Motor neuron (in vitro differentiated cells): Measurements from ENCODE around the gene PTMA. TPM values are rescaled to one million over a fixed set of nuclear protein-coding genes. Genes with fewer than 3 reads are reported as not detected.
"Not testable (repeated sequence)": the region's sequence is repeated elsewhere in the genome, so short reads cannot be mapped to it uniquely, and the experiment has no call there.

Experiments
- ATAC-seq, 8 experiments: fragments of 200-7000 bp; cut with Tn5 transposase; replicated peaks in 6 of 8; 2 replicates each; pipeline ENCODE4 v1.8.0; 2021; ENCODE audit warnings: mild to moderate bottlenecking in 8 of 8, moderate library complexity in 8 of 8
- H3K27ac ChIP-seq, 2 donors: fragments of 250-450 bp; sonication (Bioruptor Pico); 2 replicates each; pipeline ENCODE4 v1.9.0; 2021; ENCODE audit warnings: antibody characterized with exemption in 2 of 2, mild to moderate bottlenecking in 2 of 2, moderate library complexity in 1 of 2
- H3K4me1 ChIP-seq, 2 donors: fragments of 250-450 bp; sonication (Bioruptor Pico); replicated peaks in 1 of 2; 2 replicates each; pipeline ENCODE4 v1.6.1; 2021; ENCODE audit warnings: antibody characterized with exemption in 2 of 2, mild to moderate bottlenecking in 2 of 2, moderate library complexity in 1 of 2
- H3K4me3 ChIP-seq, 5 donors: fragments of 250-450 bp; sonication (Bioruptor Pico); 2 replicates each; pipeline ENCODE4 v1.9.0; 2021; ENCODE audit warnings: antibody characterized with exemption in 5 of 5, mild to moderate bottlenecking in 5 of 5, moderate library complexity in 4 of 5
- WGBS, 10 experiments: fragments of 450-650 bp; shearing (Covaris generic); methylation state at CpG; one replicate each; pipeline ENCODE4 v1.0.0; 2022; 5-methylcytosine and 5-hydroxymethylcytosine counted together
- in situ Hi-C, 9 experiments: fragments of 400-800 bp; cut with MboI; loops; one replicate each; pipeline ENCODE4 v1.15.0; 2021; ENCODE audit warnings: low sequenced_read_pairs in 9 of 9, low pct_unique_long_range_greater_than_20kb in 2 of 9; ENCODE audit not compliant: unreplicated experiment in 9 of 9
- total RNA-seq, 8 experiments: library from RNA; unstranded; fragments of 300-600 nt; gene quantifications; 2 replicates each; pipeline versions ENCODE4 v1.2.3 to v1.2.4, GENCODE V29; 2022

The PTMA gene
- total RNA-seq: 1,000 to 10,000 TPM in 6 of 8 experiments, 100 to 1,000 TPM in 2; 664 to 2,104 (median 1,514) TPM

GRCh38 chr2:231707927-231708772, at the start of gene PTMA:
PTMA (plus strand) TSS chr2:231708525; CDS start chr2:231708707, 182 bp downstream.
- Histone ChIP-seq H3K27ac (peak within 1 kb of the TSS; percentile 98 to 100), H3K4me3 (peak within 1 kb of the TSS; percentile 70 to 94 (median 87)), H3K4me1 (peaks cover 5 to 12% of the 10 kb centered on the region in 2 donors)
- peak; percentile 46 to 76 (median 72) for ATAC-seq
- in situ Hi-C loops: loop anchor here in 2 of 9 experiments (25.0 kb wide), 2 partner anchors 96 to 196 kb away; no protein-coding TSS in a partner anchor
- 0 to 4% (median 1%) methylated on average over 5 to 12 of the region's 97 CpGs; no CpG with 5 or more reads in 5 of the 10 experiments for WGBS, 10 experiments

GRCh38 chr2:231660073-231660472, 48.3 kb upstream of the PTMA start:
- H3K27ac ChIP-seq, in situ Hi-C loops, H3K4me3 ChIP-seq, ATAC-seq: not testable (repeated sequence)
- H3K4me1 ChIP-seq: peaks cover 15 to 16% of the 10 kb centered on the region in 2 donors
- WGBS, 10 experiments: 80 to 100% (median 100%) methylated on average over 1 to 5 of the region's 7 CpGs; no CpG with 5 or more reads in 3 of the 10 experiments

- 73 to 100% (median 93%) methylated on average over 1 to 8 of the region's 8 CpGs; no CpG with 5 or more reads in 2 of the 10 experiments for WGBS, 10 experiments
- Histone ChIP-seq H3K4me1 (peaks cover 22 to 24% of the 10 kb centered on the region in 2 donors), H3K4me3 (no peak overlapping the region), H3K27ac (no peak overlapping the region)
- in situ Hi-C loops: no loop called here
- no peak for ATAC-seq
Measured at GRCh38 chr2:231660860-231661259, 47.5 kb upstream of the PTMA start.

GRCh38 chr2:231661422-231662027, 46.8 kb upstream of the PTMA start:
- H3K4me1 ChIP-seq: peaks cover 28 to 29% of the 10 kb centered on the region in 2 donors
- no peak for ATAC-seq
- peak overlapping the region in 4 of 5 donors; percentile 14 to 26 (median 20) for H3K4me3 ChIP-seq
- 44 to 100% (median 96%) methylated on average over 1 to 18 of the region's 28 CpGs; no CpG with 5 or more reads in 2 of the 10 experiments for WGBS, 10 experiments
- in situ Hi-C loops: no loop called here
- H3K27ac ChIP-seq: peak overlapping the region; percentile 57 to 84

- peak overlapping the region; percentile 18 to 26 (median 20) for H3K4me3 ChIP-seq
- in situ Hi-C loops: no loop called here
- H3K4me1 ChIP-seq: peaks cover 35 to 36% of the 10 kb centered on the region in 2 donors
- H3K27ac ChIP-seq: peak overlapping the region; percentile 85 to 93
- peak; percentile 49 to 76 (median 65) for ATAC-seq
- 0 to 40% (median 5%) methylated on average over 1 to 16 of the region's 87 CpGs; no CpG with 5 or more reads in 7 of the 10 experiments for WGBS, 10 experiments
Measured at GRCh38 chr2:231662028-231662810, 46.1 kb upstream of the PTMA start.

GRCh38 chr2:231662811-231663457, 45.4 kb upstream of the PTMA start:
- Histone ChIP-seq H3K27ac (peak overlapping the region; percentile 85 to 93), H3K4me1 (peaks cover 41 to 42% of the 10 kb centered on the region in 2 donors), H3K4me3 (peak overlapping the region; percentile 11 to 26 (median 18))
- 80 to 98% (median 95%) methylated on average over 1 to 21 of the region's 34 CpGs; no CpG with 5 or more reads in 1 of the 10 experiments for WGBS, 10 experiments
- in situ Hi-C loops: no loop called here
- no peak for ATAC-seq

- Histone ChIP-seq H3K4me1 (peaks cover 41 to 43% of the 10 kb centered on the region in 2 donors), H3K4me3 (no peak overlapping the region), H3K27ac (no peak overlapping the region)
- 90 to 100% (median 100%) methylated on average over 1 to 12 of the region's 27 CpGs; no CpG with 5 or more reads in 5 of the 10 experiments for WGBS, 10 experiments
- in situ Hi-C loops: no loop called here
- ATAC-seq: no peak
Measured at GRCh38 chr2:231663458-231664212, 44.7 kb upstream of the PTMA start.

GRCh38 chr2:231664727-231665126, 43.6 kb upstream of the PTMA start:
- Histone ChIP-seq H3K4me3 (no peak overlapping the region), H3K4me1 (peaks cover 41 to 43% of the 10 kb centered on the region in 2 donors), H3K27ac (peak overlapping the region in 1 of 2 donors; percentile 84)
- ATAC-seq: no peak
- in situ Hi-C loops: no loop called here
- 80 to 100% (median 93%) methylated on average over 1 to 6 of the region's 8 CpGs; no CpG with 5 or more reads in 4 of the 10 experiments for WGBS, 10 experiments

GRCh38 chr2:231665245-231666170, 42.8 kb upstream of the PTMA start:
- peak overlapping the region in 2 of 5 donors; percentile 21 to 31 for H3K4me3 ChIP-seq
- H3K4me1 ChIP-seq: peaks cover 41 to 43% of the 10 kb centered on the region in 2 donors
- in situ Hi-C loops: no loop called here
- no peak for ATAC-seq
- H3K27ac ChIP-seq: peak overlapping the region; percentile 81 to 84
- 0 to 87% (median 73%) methylated on average over 2 to 8 of the region's 20 CpGs; no CpG with 5 or more reads in 4 of the 10 experiments for WGBS, 10 experiments

GRCh38 chr2:231666171-231667095, 41.9 kb upstream of the PTMA start:
- peak; percentile 78 to 88 (median 82) for ATAC-seq
- in situ Hi-C loops: no loop called here
- Histone ChIP-seq H3K4me3 (peak overlapping the region in 2 of 5 donors; percentile 21 to 31), H3K27ac (peak overlapping the region; percentile 81 to 84), H3K4me1 (peaks cover 47 to 49% of the 10 kb centered on the region in 2 donors)
- WGBS, 10 experiments: 0 to 29% (median 0%) methylated on average over 1 to 2 of the region's 32 CpGs; no CpG with 5 or more reads in 7 of the 10 experiments
